Measurements from ENCODE around the gene MMRN2.
A peak's percentile ranks its signal among the peaks of the same experiment; 100 is the strongest.

MMRN2 gene

DNA sequence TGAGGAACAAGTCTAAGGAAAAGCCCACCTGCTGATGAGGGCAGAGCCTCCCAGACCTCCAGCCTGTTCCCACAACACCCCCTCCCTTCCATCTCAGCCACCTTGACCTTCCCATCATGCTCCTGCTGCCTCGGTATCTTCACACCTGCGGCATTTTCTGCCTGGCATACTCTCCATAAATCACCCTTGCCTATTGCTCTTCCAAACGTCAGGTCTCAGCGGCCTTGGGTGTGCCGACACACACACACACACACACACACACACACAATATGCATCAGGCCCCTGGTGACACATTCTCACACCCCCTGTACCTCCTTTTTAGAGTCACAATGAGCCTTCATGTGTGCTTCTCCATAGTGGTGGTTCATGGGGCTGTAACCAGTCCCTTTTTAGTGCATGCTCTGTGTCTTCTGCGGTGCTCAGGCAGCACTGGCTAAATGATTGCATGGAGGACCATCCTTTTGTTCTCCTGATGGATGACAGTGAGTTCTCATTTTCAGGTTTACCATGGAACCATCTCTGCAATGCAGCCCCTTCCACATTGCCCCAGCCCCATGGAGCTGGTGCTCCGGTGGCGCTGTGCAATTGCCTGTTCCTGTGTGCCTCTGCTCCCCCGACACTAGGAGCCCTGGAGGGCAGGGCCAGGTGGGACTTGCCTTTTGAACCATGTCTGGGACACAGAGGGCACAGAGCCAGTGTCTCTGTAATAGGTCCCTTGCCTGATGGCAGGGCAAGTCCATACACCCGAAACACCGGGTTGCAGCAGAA is 15.4 kb upstream of the MMRN2 start:
- TF ChIP-seq ZBTB7A (IDR thresholded peaks at IDR 0.05; ENCODE audit: low read depth) (no peak), RAD21 (IDR thresholded peaks at IDR 0.05; ENCODE audit: low read depth) (no peak), TEAD4 (IDR thresholded peaks at IDR 0.05) (no peak), CREB1 (IDR thresholded peaks at IDR 0.05; ENCODE audit: low read depth) (no peak), NFIC (IDR thresholded peaks at IDR 0.05) (no peak), TAF1 (IDR thresholded peaks at IDR 0.05; ENCODE audit: low read depth) (no peak), FOXM1 (IDR thresholded peaks at IDR 0.05; ENCODE audit: borderline replicate concordance, low read depth) (no peak)
- TF ChIP-seq, protein P1, sequence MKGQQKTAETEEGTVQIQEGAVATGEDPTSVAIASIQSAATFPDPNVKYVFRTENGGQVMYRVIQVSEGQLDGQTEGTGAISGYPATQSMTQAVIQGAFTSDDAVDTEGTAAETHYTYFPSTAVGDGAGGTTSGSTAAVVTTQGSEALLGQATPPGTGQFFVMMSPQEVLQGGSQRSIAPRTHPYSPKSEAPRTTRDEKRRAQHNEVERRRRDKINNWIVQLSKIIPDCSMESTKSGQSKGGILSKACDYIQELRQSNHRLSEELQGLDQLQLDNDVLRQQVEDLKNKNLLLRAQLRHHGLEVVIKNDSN (IDR thresholded peaks at IDR 0.05) = no peak
- TF ChIP-seq, protein P2, sequence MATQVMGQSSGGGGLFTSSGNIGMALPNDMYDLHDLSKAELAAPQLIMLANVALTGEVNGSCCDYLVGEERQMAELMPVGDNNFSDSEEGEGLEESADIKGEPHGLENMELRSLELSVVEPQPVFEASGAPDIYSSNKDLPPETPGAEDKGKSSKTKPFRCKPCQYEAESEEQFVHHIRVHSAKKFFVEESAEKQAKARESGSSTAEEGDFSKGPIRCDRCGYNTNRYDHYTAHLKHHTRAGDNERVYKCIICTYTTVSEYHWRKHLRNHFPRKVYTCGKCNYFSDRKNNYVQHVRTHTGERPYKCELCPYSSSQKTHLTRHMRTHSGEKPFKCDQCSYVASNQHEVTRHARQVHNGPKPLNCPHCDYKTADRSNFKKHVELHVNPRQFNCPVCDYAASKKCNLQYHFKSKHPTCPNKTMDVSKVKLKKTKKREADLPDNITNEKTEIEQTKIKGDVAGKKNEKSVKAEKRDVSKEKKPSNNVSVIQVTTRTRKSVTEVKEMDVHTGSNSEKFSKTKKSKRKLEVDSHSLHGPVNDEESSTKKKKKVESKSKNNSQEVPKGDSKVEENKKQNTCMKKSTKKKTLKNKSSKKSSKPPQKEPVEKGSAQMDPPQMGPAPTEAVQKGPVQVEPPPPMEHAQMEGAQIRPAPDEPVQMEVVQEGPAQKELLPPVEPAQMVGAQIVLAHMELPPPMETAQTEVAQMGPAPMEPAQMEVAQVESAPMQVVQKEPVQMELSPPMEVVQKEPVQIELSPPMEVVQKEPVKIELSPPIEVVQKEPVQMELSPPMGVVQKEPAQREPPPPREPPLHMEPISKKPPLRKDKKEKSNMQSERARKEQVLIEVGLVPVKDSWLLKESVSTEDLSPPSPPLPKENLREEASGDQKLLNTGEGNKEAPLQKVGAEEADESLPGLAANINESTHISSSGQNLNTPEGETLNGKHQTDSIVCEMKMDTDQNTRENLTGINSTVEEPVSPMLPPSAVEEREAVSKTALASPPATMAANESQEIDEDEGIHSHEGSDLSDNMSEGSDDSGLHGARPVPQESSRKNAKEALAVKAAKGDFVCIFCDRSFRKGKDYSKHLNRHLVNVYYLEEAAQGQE (IDR thresholded peaks at IDR 0.05; ENCODE audit: low read depth) = no peak
- TF ChIP-seq, protein P3, sequence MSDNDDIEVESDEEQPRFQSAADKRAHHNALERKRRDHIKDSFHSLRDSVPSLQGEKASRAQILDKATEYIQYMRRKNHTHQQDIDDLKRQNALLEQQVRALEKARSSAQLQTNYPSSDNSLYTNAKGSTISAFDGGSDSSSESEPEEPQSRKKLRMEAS (IDR thresholded peaks at IDR 0.05) = no peak

DNA sequence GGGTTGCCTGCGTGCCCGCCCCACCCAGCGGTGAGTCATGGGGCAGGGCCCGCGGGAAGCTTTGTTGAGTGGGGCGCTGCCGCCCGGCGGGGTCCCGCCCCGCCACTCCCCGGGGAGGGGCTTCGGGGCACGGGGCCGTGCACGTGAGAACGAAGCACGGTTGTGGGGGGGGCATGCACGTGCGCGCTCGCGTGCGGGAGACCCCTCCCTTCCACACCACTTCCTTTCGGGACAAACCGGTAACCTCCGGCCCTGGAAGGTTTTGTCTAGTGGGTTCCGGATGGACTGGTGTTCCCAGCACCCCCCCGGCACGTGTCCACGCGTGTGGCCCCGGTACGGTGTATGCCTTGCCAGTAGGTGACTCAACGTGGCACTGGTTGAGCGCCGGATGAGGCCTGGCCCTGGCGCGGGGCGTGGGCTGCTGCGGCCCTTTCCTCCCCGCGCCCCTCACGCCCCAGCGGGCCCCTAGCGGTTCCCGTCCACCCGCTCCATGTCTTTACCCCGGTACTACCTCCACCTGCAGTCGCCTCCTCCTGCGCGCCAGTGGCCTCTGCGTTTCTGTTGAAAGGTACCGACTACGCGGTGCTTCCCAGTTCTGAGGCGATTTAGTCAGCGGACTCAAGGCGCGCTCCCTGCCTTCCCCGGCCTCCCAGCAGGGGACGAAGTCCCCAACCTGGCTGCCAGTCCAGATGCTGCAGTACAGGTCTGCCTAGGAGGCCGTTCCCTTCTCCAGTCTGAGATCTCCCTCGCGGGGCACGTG is 14.0 kb upstream of the MMRN2 start:
- peak; percentile 63 for TF ChIP-seq FOXM1 (IDR thresholded peaks at IDR 0.05; ENCODE audit: borderline replicate concordance, low read depth)
- peak; percentile 75 for TF ChIP-seq TCF12 (IDR thresholded peaks at IDR 0.05; ENCODE audit: low read depth)
- TF ChIP-seq TAF1 (IDR thresholded peaks at IDR 0.05; ENCODE audit: low read depth) = peak; percentile 61; the same call in 1 of the 2 replicates
- TF ChIP-seq EP300 (IDR thresholded peaks at IDR 0.05; ENCODE audit: borderline replicate concordance) = peak; percentile 60; the same call in 1 of the 2 replicates
- TF ChIP-seq CEBPB (IDR thresholded peaks at IDR 0.05) = no peak
- TF ChIP-seq TEAD4 (IDR thresholded peaks at IDR 0.05) = peak; percentile 52; the same call in 1 of the 2 replicates
- TF ChIP-seq RAD21 (IDR thresholded peaks at IDR 0.05; ENCODE audit: low read depth) = no peak
- peak; percentile 11; the same call in 1 of the 2 replicates for TF ChIP-seq YY1 (IDR thresholded peaks at IDR 0.05; ENCODE audit: low read depth)
- 0 out of 2 replicates have a peak, but pooled peaks have one; percentile 9 for TF ChIP-seq EGR1 (IDR thresholded peaks at IDR 0.05)
- TF ChIP-seq, protein P2 (IDR thresholded peaks at IDR 0.05; ENCODE audit: low read depth) = no peak
- no peak for TF ChIP-seq CREB1 (IDR thresholded peaks at IDR 0.05; ENCODE audit: low read depth)
- peak; percentile 97 for TF ChIP-seq ZBTB7A (IDR thresholded peaks at IDR 0.05; ENCODE audit: low read depth)
- TF ChIP-seq, protein P3 (IDR thresholded peaks at IDR 0.05) = peak; percentile 99
- TF ChIP-seq NFIC (IDR thresholded peaks at IDR 0.05) = no peak
- TF ChIP-seq, protein P1 (IDR thresholded peaks at IDR 0.05) = peak; percentile 74

DNA sequence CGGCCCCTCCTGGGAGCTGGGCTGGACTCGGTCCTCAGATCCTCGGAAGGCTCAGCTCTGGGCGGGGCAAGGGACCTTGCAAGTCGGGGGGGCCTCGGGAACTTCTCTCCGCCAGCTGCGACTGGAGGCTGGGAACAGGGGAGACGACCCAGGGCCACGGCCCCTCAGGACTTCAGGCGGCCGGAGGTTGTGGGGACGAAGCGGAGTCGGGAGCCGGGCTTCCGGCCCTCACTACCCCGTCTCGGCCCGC is 13.5 kb upstream of the MMRN2 start:
- TF ChIP-seq TEAD4 (IDR thresholded peaks at IDR 0.05) (no peak), TAF1 (IDR thresholded peaks at IDR 0.05; ENCODE audit: low read depth) (peak; percentile 82)

DNA sequence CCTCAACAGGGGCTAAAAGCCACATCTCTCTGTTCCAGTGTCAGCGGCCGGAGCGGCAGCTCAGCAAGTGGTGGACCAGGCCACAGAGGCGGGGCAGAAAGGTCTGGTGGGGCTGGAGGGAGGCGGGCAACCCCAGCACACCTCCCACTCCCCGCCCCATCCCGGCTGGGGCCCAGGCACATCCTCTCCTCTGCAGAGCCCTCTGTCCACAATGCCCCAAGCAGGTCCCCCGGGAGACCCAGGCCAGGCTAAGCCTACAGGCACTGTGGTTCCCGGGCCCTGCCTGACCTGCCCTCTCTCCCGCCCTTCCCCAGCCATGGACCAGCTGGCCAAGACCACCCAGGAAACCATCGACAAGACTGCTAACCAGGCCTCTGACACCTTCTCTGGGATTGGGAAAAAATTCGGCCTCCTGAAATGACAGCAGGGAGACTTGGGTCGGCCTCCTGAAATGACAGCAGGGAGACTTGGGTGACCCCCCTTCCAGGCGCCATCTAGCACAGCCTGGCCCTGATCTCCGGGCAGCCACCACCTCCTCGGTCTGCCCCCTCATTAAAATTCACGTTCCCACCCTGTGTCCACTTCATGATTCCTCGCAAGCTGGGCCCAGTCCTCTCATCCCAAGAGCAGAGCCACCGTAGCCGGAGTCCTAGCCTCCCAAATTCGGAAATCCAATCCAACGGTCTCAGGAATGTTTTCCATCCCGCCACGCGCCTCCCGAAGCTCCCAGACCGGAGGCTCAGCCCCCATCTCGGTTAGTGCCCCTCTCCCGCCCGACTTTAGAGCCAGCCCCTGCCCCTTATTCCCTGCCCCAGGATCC is 13.0 kb upstream of the MMRN2 start:
- no peak for TF ChIP-seq CREB1 (IDR thresholded peaks at IDR 0.05; ENCODE audit: low read depth)
- TF ChIP-seq TCF12 (IDR thresholded peaks at IDR 0.05; ENCODE audit: low read depth) = no peak
- no peak; the same call in 1 of the 2 replicates for TF ChIP-seq ZBTB7A (IDR thresholded peaks at IDR 0.05; ENCODE audit: low read depth)
- TF ChIP-seq TAF1 (IDR thresholded peaks at IDR 0.05; ENCODE audit: low read depth) = no peak
- no peak for TF ChIP-seq TEAD4 (IDR thresholded peaks at IDR 0.05)
- TF ChIP-seq EGR1 (IDR thresholded peaks at IDR 0.05) = no peak
- no peak for TF ChIP-seq CEBPB (IDR thresholded peaks at IDR 0.05)
- TF ChIP-seq FOXM1 (IDR thresholded peaks at IDR 0.05; ENCODE audit: borderline replicate concordance, low read depth) = no peak
- TF ChIP-seq, protein P2 (IDR thresholded peaks at IDR 0.05; ENCODE audit: low read depth) = no peak
- no peak for TF ChIP-seq RAD21 (IDR thresholded peaks at IDR 0.05; ENCODE audit: low read depth)
- no peak for TF ChIP-seq EP300 (IDR thresholded peaks at IDR 0.05; ENCODE audit: borderline replicate concordance)
- no peak for TF ChIP-seq YY1 (IDR thresholded peaks at IDR 0.05; ENCODE audit: low read depth)
- no peak for TF ChIP-seq NFIC (IDR thresholded peaks at IDR 0.05)
- TF ChIP-seq, protein P3 (IDR thresholded peaks at IDR 0.05) = no peak
- TF ChIP-seq, protein P1 (IDR thresholded peaks at IDR 0.05) = no peak

Data from Ishikawa (cell line).